NT2/D1 (cell line): Measurements from ENCODE around the gene KCTD11.
"Not testable (repeated sequence)": the region's sequence is repeated elsewhere in the genome, so short reads cannot be mapped to it uniquely, and the experiment has no call there.

Experiments
- SUZ12 ChIP-seq: IDR thresholded peaks from 2 replicates; pipeline ENCODE4 v1.6.1; 2011; ENCODE audit not compliant: insufficient read length, insufficient read depth; ENCODE audit errors: extremely low read depth
- YY1 ChIP-seq: IDR thresholded peaks from 2 replicates; pipeline ENCODE4 v1.6.1; 2011; ENCODE audit not compliant: insufficient read length, insufficient read depth
- ZNF274 ChIP-seq: IDR thresholded peaks from 2 replicates; pipeline ENCODE4 v1.6.1; 2011; ENCODE audit warnings: mild to moderate bottlenecking, low read depth, low read length

DNA sequence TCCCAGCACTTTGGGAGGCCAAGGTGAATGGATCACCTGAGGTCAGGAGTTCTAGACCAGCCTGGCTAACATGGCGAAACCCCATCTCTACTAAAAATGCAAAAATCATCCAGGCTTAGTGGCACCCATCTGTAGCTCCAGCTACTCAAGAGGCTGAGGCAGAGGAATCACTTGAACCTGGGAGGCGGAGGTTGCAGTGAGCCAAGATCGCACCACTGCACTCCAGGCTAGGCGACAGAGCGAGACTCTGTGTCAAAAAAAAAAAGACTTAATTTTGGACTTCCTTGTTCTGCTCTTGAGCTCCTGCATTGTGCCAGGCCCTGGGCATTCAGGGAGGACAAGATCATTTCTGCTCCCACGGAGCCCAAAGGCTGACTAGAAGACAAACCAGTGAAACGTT is 14.4 kb upstream of the KCTD11 start:
- not testable (repeated sequence) for TF ChIP-seq YY1, SUZ12, ZNF274
